WTC11 (cell line): ENCODE measurements around the gene LGALS8.

Experiments
- CTCF ChIP-seq: fragments of 200-600 bp; IDR thresholded peaks from 2 replicates; pipeline ENCODE4 v1.8.0; 2022; ENCODE audit warnings: antibody characterized with exemption
- IRF2 ChIP-seq: sonication (generic); formaldehyde crosslinking; IDR thresholded peaks from 2 replicates; pipeline ENCODE4 v1.8.0; 2022; ENCODE audit warnings: low read depth, missing genetic modification reagents, borderline replicate concordance
- MYBL2 ChIP-seq: sonication (generic); formaldehyde crosslinking; IDR thresholded peaks from 2 replicates; pipeline ENCODE4 v1.8.1; 2023; ENCODE audit warnings: mild to moderate bottlenecking, moderate library complexity, missing genetic modification reagents
- TF ChIP-seq, protein P1 (sequence below): sonication (generic); formaldehyde crosslinking; IDR thresholded peaks from 2 replicates; pipeline ENCODE4 v1.8.1; 2023; ENCODE audit warnings: mild to moderate bottlenecking, missing genetic modification reagents, borderline replicate concordance

DNA sequence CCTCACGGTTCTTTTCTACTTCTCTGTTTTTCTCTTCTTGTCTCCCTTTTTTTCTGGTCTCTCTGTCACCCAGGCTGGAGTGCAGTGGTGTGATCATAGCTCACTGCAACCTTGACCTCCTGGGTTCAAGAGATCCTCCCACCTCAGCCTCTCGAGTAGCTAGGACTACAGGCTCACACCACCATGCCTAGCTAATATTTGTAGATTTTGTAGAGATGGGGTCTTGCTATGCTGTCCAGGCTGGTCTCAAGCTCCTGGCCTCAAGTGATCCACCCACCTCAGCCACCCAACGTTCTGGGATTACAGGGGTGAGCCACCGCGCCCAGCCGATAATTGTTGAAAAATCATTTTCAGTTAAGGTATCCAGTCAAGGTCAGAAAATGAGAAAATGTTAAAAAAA, 25.9 kb upstream of the LGALS8 start:
- TF ChIP-seq MYBL2 (CRISPR knock-in tag) (no peak), CTCF (no peak), IRF2 (CRISPR knock-in tag) (no peak)
- TF ChIP-seq, protein P1, sequence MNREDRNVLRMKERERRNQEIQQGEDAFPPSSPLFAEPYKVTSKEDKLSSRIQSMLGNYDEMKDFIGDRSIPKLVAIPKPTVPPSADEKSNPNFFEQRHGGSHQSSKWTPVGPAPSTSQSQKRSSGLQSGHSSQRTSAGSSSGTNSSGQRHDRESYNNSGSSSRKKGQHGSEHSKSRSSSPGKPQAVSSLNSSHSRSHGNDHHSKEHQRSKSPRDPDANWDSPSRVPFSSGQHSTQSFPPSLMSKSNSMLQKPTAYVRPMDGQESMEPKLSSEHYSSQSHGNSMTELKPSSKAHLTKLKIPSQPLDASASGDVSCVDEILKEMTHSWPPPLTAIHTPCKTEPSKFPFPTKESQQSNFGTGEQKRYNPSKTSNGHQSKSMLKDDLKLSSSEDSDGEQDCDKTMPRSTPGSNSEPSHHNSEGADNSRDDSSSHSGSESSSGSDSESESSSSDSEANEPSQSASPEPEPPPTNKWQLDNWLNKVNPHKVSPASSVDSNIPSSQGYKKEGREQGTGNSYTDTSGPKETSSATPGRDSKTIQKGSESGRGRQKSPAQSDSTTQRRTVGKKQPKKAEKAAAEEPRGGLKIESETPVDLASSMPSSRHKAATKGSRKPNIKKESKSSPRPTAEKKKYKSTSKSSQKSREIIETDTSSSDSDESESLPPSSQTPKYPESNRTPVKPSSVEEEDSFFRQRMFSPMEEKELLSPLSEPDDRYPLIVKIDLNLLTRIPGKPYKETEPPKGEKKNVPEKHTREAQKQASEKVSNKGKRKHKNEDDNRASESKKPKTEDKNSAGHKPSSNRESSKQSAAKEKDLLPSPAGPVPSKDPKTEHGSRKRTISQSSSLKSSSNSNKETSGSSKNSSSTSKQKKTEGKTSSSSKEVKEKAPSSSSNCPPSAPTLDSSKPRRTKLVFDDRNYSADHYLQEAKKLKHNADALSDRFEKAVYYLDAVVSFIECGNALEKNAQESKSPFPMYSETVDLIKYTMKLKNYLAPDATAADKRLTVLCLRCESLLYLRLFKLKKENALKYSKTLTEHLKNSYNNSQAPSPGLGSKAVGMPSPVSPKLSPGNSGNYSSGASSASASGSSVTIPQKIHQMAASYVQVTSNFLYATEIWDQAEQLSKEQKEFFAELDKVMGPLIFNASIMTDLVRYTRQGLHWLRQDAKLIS (CRISPR knock-in tag): no peak
